AG04449 (cell line): ENCODE data around the gene COIL.
"Not testable (repeated sequence)": the region's sequence is repeated elsewhere in the genome, so short reads cannot be mapped to it uniquely, and the experiment has no call there.

ENCODE experiments used
- CTCF ChIA-PET: fragments of 350-600 bp; formaldehyde crosslinking; extraction: SDS; loops from one replicate; lab custom pipeline; 2021; ENCODE audit warnings: antibody characterized with exemption; lab: Yijun Ruan, JAX
- POLR2A ChIA-PET: fragments of 400-600, 350-600 bp; formaldehyde crosslinking; extraction: SDS; loops from one replicate; lab custom pipeline; 2020; ENCODE audit warnings: antibody characterized with exemption, inconsistent platforms; lab: Yijun Ruan, JAX
- DNase-seq: peaks from one replicate; pipeline ENCODE4 v3.0.0-alpha.2; 2010; ENCODE audit warnings: low read depth, low spot score
- H3K4me3 ChIP-seq: 2 replicates; pipeline ENCODE4 v1.5.1; 2011; ENCODE audit warnings: low read depth, mild to moderate bottlenecking, control low read depth, low read length
- CTCF ChIP-seq: IDR thresholded peaks from one replicate; pipeline ENCODE4 v1.5.1; 2011; ENCODE audit warnings: mild to moderate bottlenecking, moderate library complexity, low read length, control low read depth, inconsistent platforms; ENCODE audit not compliant: insufficient read depth; ENCODE audit errors: missing control alignments

Gene COIL

DNA sequence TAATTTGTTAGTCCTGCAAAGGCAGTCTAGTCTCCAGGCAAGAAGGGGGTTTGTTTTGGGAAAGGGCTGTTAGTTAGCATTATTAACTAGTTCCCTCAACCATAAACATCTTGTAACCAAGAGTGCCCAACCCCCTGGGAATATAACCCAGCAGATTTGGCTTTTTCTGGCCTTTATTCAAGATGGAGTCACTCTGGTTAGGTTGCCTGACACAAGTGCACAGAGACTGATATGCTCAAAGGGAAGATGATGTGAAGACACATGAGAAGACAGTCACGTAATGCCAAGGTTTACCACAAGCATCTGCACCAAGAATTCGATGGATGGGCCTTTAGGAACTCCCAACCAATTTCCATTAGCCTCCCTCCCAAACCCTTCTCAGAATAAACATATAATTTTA is 13.2 kb upstream of the COIL start:
- ChIA-PET CTCF (interaction anchor here (1.0 to 2.2 kb wide), 2 partner anchors 8 to 12 kb away, joined by 3 to 6 read pairs; no protein-coding TSS in a partner anchor), POLR2A (no interaction called here)
- no peak for DNase-seq
- no peak overlapping the region for H3K4me3 ChIP-seq
- TF ChIP-seq CTCF: no peak

DNA sequence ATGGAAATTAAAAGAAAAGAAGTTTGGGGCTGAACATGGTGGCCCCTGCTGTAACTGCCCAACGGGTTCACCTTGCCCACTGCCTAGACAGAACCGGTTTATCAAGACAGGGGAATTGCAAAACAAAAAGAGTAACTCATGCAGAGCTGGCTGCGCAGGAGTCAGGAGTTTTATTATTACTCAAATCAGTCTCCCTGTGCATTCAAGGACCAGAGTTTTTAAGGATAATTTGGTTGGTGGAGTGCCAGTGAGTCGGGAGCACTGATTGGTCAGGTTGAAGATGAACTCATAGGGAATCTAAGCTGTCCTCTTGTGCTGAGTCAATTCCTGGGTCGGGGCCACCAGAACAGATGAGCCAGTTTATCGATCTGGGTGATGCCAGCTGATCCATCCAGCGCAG is 12.7 kb upstream of the COIL start:
- no peak for DNase-seq
- H3K4me3 ChIP-seq: no peak overlapping the region
- TF ChIP-seq CTCF: no peak
- CTCF ChIA-PET: interaction anchor here (2.2 kb wide), 1 partner anchor 11 kb away, joined by 6 read pairs; no protein-coding TSS in a partner anchor
- POLR2A ChIA-PET: no interaction called here

DNA sequence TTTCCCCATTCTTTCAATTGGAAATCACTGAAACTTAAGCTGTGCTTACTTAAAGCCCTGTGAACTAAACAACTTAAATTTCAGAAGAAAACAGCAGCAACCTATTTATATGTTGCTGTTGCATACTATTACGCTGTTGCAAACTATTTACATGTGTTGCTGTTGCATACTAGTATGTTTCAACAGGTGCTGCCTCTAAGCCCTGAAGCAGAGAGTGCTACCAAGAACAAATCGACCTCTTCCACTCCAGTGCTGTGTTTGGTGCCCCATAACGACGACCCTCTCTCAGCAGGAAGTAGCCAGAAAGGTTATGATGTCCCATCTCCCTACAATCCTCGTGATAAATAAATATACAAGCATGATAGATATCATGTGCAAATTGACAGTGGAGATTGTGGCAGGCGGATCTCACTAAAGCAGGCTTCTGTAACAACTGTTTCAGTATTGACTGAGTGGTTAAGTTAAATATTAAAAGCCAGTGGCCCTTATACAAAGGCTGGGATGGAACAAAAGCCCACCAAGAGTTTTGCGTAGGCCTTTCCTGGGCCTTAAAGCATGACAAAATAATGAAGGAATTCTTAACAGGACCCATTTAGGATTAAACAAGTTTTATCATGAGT is 11.4 kb upstream of the COIL start:
- TF ChIP-seq CTCF: no peak
- no peak overlapping the region for H3K4me3 ChIP-seq
- ChIA-PET CTCF (interaction anchor here (2.2 kb wide), 1 partner anchor 10 kb away, joined by 6 read pairs; no protein-coding TSS in a partner anchor), POLR2A (no interaction called here)
- no peak for DNase-seq

- no peak for DNase-seq
- no peak for TF ChIP-seq CTCF
- ChIA-PET CTCF (interaction anchor here (1.1 to 1.2 kb wide), 2 partner anchors 8 to 23 kb away, joined by 3 to 4 read pairs; no protein-coding TSS in a partner anchor), POLR2A (no interaction called here)
- H3K4me3 ChIP-seq: no peak overlapping the region
Observed at GRCh38 chr17:56970974-56971373, 10.1 kb upstream of the COIL start.

- DNase-seq: no peak
- CTCF ChIA-PET: interaction anchor here (1.0 to 2.0 kb wide), 3 partner anchors 8 to 147 kb away, joined by 3 to 7 read pairs (median 3); no protein-coding TSS in a partner anchor
Observed at GRCh38 chr17:56966338-56966737, 5.5 kb upstream of the COIL start.

GRCh38 chr17:56965681-56966080 is 4.8 kb upstream of the COIL start:
- DNase-seq, H3K4me3 ChIP-seq, POLR2A ChIA-PET: not testable (repeated sequence)
- CTCF ChIA-PET: interaction anchor here (1.3 to 2.0 kb wide), 3 partner anchors 9 to 146 kb away, joined by 3 to 7 read pairs (median 3); no protein-coding TSS in a partner anchor

More at GRCh38 chr17:56966338-56966737, 5.5 kb upstream of the COIL start:
- TF ChIP-seq CTCF: no peak
- POLR2A ChIA-PET: no interaction called here
- H3K4me3 ChIP-seq: no peak overlapping the region

DNA sequence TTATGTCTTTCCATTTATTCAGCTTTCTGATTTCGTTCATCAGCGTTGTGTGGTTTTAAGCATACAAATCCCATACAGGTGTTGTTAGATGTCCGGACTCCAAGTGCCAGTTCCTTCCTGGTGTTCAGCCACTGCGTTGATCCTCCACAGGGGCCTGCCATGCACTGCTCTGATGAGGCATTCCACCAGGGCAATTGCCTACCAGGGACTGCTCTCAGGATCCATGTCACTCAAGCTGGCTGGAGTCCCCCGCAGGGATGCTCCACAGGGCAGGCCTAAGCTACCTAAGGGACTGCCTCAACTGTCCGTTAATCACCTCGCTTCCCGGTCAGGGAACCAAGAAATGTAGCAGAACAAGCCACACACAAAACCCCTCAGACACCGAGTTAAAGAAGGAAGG is 4.4 kb upstream of the COIL start:
- DNase-seq, POLR2A ChIA-PET, H3K4me3 ChIP-seq: not testable (repeated sequence)
- CTCF ChIA-PET: interaction anchor here (0.8 to 2.0 kb wide), 3 partner anchors 11 to 146 kb away, joined by 3 to 7 read pairs (median 3); no protein-coding TSS in a partner anchor
